Activated CD4-positive, CD25-positive, alpha-beta regulatory T cell treated with anti-CD3 and anti-CD28 coated beads, Interleukin-2, amount 50 U/mL, for 16 hours (primary cell): Measurements from ENCODE around the gene ZNRF3.
"Not testable (repeated sequence)": the region's sequence is repeated elsewhere in the genome, so short reads cannot be mapped to it uniquely, and the experiment has no call there.

Source experiments
- DNase-seq: peaks from one replicate; pipeline ENCODE4 v3.0.0-alpha.2; 2020; ENCODE audit warnings: low read depth, low spot score

Gene ZNRF3

DNA sequence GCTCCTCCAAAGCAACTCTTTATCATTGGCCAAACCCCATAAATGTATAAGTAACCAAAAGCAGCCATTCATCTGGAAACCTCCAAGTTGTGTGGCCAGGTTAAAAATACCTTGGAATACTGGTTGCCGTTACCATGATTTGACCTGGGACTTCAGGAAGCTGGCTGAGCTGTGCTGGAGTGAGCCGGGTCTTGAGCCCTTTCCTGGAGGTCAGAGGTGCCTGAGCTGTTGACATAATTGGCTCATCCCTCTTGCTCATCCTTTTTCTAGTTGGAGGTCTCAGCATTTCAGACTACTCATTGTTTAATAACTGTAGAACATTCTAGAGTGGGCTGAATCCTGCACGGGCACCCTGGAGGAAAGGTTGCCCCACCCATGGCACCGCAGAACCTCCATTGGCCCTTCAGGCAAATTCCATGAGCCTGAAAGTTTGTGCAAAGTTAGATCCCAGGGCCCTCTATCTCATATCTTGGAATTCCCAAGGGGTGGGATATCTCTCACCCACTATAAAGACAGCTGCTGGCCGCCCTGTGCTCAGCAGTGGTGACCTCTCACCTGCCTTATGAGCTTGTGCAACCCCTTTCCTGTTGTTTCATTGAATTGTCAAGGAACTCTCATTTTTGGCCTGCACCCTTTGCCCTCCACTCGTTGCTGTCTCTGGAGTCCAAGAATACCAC lies 101.2 kb downstream of the ZNRF3 start:
- no peak for DNase-seq

GRCh38 chr22:28985581-28986290 lies 102.4 kb downstream of the ZNRF3 start:
- DNase-seq: no peak

DNA sequence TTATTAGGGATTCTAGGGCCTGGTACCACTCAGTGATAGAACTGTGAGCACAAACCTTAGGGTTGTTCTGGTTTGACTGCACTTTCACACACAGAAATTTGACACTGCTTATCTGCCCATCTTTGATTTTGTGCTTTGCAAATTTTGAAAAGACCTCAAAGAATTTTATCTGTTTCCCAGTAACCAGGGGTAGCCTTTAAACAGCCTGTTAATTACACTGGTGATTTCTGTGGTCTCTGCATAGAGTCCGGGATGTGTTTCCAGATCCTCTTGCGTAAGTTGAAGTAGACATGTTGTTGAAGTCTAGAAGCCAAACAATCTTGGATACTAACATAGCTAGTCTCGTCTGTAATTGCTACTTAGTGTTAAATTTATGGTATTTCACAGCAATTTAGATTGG lies 103.0 kb downstream of the ZNRF3 start:
- no peak for DNase-seq

DNA sequence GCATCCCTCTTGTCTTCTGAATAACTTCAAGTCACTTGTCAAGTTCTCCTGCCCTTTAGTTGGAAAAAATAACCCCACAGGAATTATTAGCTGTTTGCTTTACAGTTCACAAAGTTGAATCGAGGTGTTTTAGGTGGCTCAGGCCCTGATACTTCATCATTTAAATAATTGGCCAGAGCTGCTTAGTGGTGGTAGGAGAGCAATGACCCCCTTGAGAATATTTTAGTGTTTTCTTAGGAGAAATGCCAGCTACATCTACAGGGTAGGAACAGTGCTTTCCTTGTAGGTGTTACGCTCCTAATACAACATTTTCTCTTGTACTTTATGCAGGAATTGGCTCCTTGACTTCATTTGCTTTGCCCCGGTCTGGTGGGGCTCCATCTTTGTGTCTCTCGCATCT lies 105.1 kb downstream of the ZNRF3 start:
- no peak for DNase-seq

DNA sequence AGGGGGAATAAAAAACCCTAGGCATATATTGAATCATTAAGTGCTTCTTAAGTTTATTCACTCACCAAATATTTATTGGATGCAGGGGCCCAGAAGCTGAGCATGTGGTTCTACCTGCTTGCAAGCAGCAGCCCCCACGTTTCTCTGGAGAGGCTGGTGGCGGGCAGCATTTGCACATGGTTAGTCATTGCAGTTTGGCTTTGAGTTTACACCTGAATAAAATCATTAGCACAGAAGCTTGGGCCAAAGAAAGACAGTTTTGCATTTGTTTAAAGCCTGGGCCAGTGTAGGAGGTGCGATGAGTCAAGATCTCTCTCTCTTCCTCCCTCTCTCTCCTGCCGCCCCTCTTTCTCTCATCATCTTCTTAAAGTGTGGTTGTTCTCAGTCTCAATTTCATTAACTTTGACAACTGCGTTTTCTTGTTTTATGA lies 105.7 kb downstream of the ZNRF3 start:
- no peak for DNase-seq

DNA sequence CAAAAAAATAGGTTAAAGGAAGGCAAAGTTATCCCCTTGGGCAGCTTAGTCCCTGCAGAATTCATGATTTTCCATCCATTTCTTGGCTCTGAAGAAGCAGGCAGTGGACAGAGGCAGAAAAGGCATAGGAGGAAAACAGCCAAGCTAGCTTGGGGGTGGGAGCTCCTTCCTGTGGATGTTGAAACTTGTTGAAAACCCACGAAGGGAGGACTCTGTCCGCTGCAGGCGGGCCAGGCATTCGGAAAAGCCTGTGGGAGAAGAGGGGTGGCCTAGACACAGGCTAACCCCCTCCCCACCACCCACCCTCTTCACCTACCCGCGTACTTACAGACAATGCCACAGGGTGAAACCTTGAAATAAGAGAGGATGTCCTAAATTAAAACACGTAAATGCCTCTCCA lies 106.1 kb downstream of the ZNRF3 start:
- no peak for DNase-seq

DNA sequence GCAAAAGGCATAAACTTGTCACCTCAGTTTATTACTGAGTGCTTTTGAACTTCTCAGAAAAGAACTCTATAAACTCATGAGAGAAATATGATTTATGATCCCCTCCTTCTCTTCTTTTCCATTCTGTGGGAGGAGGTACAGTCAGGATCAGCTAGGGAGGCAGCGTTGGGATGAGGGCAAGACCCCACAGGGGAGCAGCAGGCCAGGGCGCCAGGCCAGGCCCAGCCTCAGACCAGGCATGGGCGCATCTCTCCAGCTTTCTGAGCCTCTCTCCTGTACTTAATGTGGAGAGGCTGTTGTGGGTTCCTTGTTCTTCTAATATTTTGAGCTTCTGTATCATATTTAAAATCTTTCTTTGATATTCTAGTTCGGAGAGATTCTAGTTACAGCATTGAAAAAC lies 106.5 kb downstream of the ZNRF3 start:
- DNase-seq: no peak

DNA sequence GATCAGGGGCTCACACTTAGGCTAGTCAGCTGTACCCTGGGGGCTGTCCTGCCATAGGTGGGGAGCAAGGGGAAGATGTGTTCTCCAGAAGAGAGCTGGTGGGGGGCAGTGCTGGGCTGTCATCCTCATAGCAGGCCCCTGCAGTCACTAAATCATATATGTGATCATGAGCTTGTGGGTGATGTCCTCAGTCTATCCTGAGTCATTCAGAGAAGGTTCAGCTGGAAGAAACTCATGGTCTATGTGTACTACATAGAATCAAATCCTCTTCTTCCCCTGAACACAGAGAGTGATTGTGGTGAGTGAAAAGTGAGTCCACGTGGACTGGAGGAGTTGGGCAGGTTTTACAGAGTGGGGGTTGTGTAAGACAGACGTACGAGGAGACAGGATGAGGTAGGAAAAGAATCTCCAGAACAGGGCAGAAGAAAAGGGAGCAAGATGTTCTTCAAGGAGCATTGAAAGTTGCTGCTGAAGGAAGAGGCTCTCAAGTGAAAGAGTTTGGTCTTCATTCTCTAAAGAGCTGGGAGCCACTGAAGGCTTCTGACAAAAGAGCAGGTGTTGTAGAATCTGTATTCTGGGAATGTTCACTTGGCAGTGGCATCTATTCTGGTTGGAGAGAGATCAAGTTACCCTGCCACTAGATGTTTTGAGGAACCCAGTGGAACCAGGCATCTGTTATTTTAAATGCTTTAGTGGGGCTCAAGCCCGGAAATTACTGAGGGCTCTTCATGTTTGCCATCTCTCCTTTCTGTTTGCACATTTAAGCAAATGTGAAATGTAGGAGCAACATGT lies 109.4 kb downstream of the ZNRF3 start:
- no peak for DNase-seq

GRCh38 chr22:28994522-28994921 lies 111.2 kb downstream of the ZNRF3 start:
- DNase-seq: no peak

- DNase-seq: no peak
Measured at GRCh38 chr22:28995551-28995950, 112.2 kb downstream of the ZNRF3 start.

GRCh38 chr22:28997342-28997741 lies 114.0 kb downstream of the ZNRF3 start:
- DNase-seq: no peak

GRCh38 chr22:28998681-28999080 lies 115.3 kb downstream of the ZNRF3 start:
- DNase-seq: no peak

- no peak for DNase-seq
Measured at GRCh38 chr22:28999510-28999909, 116.1 kb downstream of the ZNRF3 start.

DNA sequence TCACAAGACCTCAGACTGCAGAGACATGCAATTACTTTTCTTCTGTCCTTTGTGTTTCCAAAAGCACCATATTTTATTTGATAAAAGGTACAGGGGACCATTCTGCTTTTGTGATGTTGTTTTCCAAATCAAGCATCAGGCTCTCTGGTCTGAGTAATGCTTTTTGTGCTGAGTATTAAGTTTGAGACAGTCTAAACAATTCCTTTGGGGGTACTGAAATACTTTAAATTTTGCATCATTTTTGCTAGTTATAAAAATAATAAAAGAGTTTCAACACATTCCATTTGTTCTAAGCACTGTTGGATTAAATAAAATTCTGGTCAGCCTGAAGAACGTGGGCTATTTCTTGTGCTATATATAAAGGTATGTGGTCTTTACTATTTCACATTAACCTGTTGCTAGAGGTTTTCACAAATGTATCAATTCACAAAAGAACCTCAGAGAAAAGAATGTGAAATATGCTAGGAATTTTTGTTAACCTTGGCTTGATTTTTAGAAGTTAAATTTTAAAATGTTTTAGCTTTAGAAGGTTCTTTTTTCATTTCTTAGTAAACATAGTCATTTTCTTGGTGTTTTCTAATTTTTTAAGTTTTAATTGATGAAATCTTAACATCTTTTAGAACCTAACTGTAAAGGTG lies 116.7 kb downstream of the ZNRF3 start:
- DNase-seq: no peak

GRCh38 chr22:29000641-29001040 lies 117.3 kb downstream of the ZNRF3 start:
- no peak for DNase-seq

DNA sequence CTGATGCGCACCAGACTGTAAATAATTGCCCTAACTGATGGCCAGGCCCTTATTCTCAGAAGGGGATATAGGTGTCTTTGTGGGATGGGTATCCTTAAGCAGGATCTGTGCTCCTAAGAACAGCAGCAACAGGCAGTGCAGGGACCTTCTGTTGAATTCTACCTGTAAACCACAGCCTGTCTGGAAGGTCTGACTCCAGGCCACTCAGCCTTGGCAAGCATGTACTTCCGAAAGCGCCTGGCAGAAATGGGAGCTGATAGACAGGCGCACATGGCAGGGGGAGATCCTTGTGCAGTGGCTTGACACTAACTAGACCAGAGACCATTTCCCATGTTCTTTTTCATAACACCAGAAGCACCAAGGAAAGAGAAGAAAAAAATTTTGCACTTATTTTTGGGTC lies 119.2 kb downstream of the ZNRF3 start:
- DNase-seq: no peak

DNA sequence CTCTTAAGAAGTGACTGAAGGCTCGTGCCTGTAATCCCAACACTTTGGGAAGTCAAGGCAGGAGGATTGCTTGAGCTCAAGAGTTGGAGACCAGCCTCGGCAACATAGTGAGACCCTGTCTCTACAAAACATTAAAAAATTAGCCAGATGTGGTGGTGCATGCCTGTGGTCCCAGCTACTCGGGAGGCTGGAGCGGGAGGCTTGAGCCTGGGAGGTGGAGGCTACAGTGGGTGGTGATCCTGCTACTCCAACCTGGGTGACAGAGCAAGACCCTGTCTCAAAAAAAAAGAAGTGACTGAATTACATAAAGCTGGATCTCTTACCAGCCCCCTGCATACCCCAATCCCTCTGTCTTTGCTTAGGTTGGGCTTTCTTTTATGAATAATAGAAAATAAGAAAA lies 120.2 kb downstream of the ZNRF3 start:
- DNase-seq: no peak

DNA sequence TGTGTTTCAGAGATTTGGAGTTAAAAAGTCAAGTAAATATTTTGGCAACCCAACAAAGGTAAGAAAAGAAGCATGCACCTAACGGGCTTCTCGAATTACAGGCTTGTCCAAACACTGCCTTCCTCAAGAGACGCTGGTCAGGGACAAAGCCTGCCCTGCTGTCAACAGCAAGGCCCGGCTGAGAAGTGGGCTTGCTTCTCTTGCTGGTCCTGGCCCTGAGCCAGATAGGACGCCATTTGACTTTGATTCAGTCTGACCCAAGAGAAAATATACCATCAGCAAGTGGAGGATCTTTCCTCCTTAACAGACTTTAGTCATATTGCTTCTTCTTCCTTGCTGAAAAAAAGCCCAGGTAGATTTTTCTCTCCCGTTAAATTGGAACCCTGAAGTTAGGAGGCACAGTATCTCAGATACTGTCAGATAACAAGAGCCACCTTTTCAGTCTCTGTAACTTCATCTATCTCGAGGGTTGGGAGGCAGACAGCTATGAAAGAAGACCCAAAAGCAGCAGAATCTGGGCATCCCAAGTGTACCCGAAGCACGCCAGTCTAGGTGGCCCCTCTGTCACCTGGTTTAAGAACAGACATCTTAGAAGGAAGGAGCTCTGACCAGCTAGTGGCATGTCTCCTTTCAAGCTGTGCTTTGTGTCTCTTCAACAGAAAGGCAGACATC lies 120.7 kb downstream of the ZNRF3 start:
- no peak for DNase-seq

- no peak for DNase-seq
Measured at GRCh38 chr22:29004647-29005371, 121.4 kb downstream of the ZNRF3 start.

DNA sequence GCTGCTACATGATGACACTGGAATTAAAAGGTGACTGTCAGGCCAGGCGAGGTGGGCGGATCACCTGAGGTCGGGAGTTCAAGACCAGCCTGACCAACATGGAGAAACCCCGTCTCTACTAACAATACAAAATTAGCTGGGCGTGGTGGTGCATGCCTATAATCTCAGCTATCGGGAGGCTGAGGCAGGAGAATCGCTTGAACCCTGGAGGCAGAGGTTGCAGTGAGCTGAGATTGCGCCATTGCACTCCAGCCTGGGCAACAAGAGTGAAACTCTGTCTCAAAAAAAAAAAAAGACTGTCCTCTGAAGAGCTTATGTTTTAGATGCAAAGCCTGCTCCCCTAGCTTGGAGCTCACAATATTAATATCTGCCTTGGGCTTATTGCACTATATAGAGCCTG lies 122.4 kb downstream of the ZNRF3 start:
- DNase-seq: not testable (repeated sequence)

DNA sequence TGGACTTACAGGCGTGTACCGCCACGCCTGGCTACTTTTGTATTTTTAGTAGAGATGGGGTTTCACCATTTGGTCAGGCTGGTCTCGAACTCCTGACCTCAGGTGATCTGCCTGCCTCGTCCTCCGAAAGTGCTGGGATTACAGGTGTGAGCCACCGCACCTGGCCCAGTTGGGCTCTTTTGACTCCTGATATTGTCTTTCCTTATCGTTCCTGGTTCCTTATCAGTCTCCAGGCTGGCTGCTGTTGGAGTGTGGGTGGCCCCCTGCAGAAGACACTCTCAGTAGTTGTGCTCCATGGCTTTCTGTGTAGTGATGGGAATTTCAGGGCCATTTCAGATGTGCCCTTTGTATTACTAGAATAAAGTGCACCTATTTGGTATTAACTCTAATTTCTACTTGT lies 123.0 kb downstream of the ZNRF3 start:
- DNase-seq: no peak
